Lower leg skin (tissue), 3 donors: ENCODE measurements around the gene ROR1.

Experiments used
- POLR2A ChIP-seq, 2 donors: fragments of 450-650 bp; IDR thresholded peaks; one replicate each; pipeline ENCODE4 v1.6.1; 2016 to 2017; ENCODE audit warnings: antibody characterized with exemption in 2 of 2, mild to moderate bottlenecking in 1 of 2, moderate library complexity in 1 of 2
- TF ChIP-seq, protein P1 (sequence below), 3 donors: fragments of 450-650 bp; IDR thresholded peaks; one replicate each; pipeline ENCODE4 v1.5.1; 2016; ENCODE audit warnings: antibody characterized with exemption in 3 of 3, mild to moderate bottlenecking in 3 of 3, moderate library complexity in 2 of 3

DNA sequence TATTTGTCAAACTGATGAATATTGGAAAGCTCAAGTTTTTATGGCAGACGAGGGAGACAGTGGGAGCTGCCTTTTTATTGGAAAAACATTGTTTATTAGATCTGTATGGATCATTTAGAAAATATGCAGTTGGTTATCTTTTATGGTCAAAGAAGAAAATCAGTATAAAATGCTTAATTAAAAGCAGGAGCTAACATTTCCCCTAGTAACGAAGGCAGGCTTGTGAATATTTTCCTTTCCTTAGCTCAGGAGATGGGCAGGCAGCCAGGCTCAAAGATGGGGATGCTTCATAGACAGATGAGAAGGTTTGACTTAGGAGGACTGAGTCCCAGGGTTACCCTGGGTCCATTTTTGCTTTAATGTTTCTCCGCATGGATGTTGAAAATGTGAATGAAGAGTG lies 26.0 kb downstream of the ROR1 start:
- no peak for TF ChIP-seq POLR2A (IDR thresholded peaks at IDR 0.05)
- TF ChIP-seq, protein P1, sequence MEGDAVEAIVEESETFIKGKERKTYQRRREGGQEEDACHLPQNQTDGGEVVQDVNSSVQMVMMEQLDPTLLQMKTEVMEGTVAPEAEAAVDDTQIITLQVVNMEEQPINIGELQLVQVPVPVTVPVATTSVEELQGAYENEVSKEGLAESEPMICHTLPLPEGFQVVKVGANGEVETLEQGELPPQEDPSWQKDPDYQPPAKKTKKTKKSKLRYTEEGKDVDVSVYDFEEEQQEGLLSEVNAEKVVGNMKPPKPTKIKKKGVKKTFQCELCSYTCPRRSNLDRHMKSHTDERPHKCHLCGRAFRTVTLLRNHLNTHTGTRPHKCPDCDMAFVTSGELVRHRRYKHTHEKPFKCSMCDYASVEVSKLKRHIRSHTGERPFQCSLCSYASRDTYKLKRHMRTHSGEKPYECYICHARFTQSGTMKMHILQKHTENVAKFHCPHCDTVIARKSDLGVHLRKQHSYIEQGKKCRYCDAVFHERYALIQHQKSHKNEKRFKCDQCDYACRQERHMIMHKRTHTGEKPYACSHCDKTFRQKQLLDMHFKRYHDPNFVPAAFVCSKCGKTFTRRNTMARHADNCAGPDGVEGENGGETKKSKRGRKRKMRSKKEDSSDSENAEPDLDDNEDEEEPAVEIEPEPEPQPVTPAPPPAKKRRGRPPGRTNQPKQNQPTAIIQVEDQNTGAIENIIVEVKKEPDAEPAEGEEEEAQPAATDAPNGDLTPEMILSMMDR (IDR thresholded peaks at IDR 0.05): no peak
